ENCODE results near the gene HIVEP3. TPM values are rescaled to one million over a fixed set of nuclear protein-coding genes. Genes with fewer than 3 reads are reported as not detected.

The HIVEP3 gene
- polyA plus RNA-seq, 1 donor (not counting 4 experiments of a cell fraction or from before 2014, with no cell fraction given) = 1.1 TPM

- Histone ChIP-seq H3K9ac (ENCODE audit: control insufficient read depth, extremely low read depth, insufficient read depth, low read length) (no peak overlapping the region), H4K20me1 (ENCODE audit: control insufficient read depth, extremely low read depth, insufficient read depth, low read length) (no peaks in the 10 kb centered on the region), H2AFZ (ENCODE audit: control insufficient read depth, low read length) (no peak overlapping the region), H3K4me2 (ENCODE audit: control insufficient read depth, extremely low read depth, insufficient read depth, low read depth, low read length) (no peak overlapping the region), H3K4me1 (ENCODE audit: control insufficient read depth, extremely low read depth, insufficient read depth, low read length) (peaks cover 67% of the 10 kb centered on the region), H3K9me1 (ENCODE audit: control insufficient read depth, extremely low read depth, insufficient read depth, low read length) (no peaks in the 10 kb centered on the region), H3K4me3 (ENCODE audit: control insufficient read depth in 2 of 3, extremely low read depth in 1 of 3, insufficient read depth in 2 of 3, low read depth in 1 of 3, low read length in 3 of 3) (no peak overlapping the region), H3K27ac (ENCODE audit: control insufficient read depth, insufficient read depth, low read length) (no peak overlapping the region), H3K36me3 (ENCODE audit: control insufficient read depth in 2 of 2, extremely low read depth in 1 of 2, insufficient read depth in 2 of 2, low read length in 2 of 2) (no peaks in the 10 kb centered on the region), H3K79me2 (ENCODE audit: control insufficient read depth, insufficient read depth, low read length) (no peaks in the 10 kb centered on the region), H3K27me3 (ENCODE audit: control insufficient read depth, extremely low read depth, insufficient read depth, low read length) (no peaks in the 10 kb centered on the region), H3K9me3 (ENCODE audit: control insufficient read depth, low read depth, low read length) (no peaks in the 10 kb centered on the region)
- TF ChIP-seq CTCF (optimal IDR thresholded peaks at IDR 0.05 in 1 of 3, IDR thresholded peaks at IDR 0.05 in 1 of 3, conservative IDR thresholded peaks at IDR 0.05 in 1 of 3; ENCODE audit: extremely low read depth in 1 of 3, insufficient read depth in 2 of 3, low read length in 3 of 3) = no peak
- TF ChIP-seq EZH2 (IDR thresholded peaks at IDR 0.05; ENCODE audit: low read length) = no peak
- dilution Hi-C loops (cut with MboI; ENCODE audit: extremely low pct_ligation_motif_present, low sequenced_read_pairs) = no loop called here
- FAIRE-seq = no peak
- no peak for DNase-seq (ENCODE audit: low read depth, low spot score)
Measured at GRCh38 chr1:41494351-41495209, 424.1 kb downstream of the HIVEP3 start.

- peaks cover 60% of the 10 kb centered on the region for H3K4me1 ChIP-seq (ENCODE audit: control insufficient read depth, extremely low read depth, insufficient read depth, low read length)
- peak overlapping the region; percentile 18 for H3K9ac ChIP-seq (ENCODE audit: control insufficient read depth, extremely low read depth, insufficient read depth, low read length)
- no peaks in the 10 kb centered on the region for H3K79me2 ChIP-seq (ENCODE audit: control insufficient read depth, insufficient read depth, low read length)
- H3K4me3 ChIP-seq (ENCODE audit: control insufficient read depth in 2 of 3, extremely low read depth in 1 of 3, insufficient read depth in 2 of 3, low read depth in 1 of 3, low read length in 3 of 3) = no peak overlapping the region
- no peak overlapping the region for H2AFZ ChIP-seq (ENCODE audit: control insufficient read depth, low read length)
- DNase-seq (ENCODE audit: low read depth, low spot score) (no peak), FAIRE-seq (no peak)
- H3K9me3 ChIP-seq (ENCODE audit: control insufficient read depth, low read depth, low read length) = no peaks in the 10 kb centered on the region
- H3K4me2 ChIP-seq (ENCODE audit: control insufficient read depth, extremely low read depth, insufficient read depth, low read depth, low read length) = no peak overlapping the region
- H4K20me1 ChIP-seq (ENCODE audit: control insufficient read depth, extremely low read depth, insufficient read depth, low read length) = no peaks in the 10 kb centered on the region
- no peaks in the 10 kb centered on the region for H3K27me3 ChIP-seq (ENCODE audit: control insufficient read depth, extremely low read depth, insufficient read depth, low read length)
- no peaks in the 10 kb centered on the region for H3K36me3 ChIP-seq (ENCODE audit: control insufficient read depth in 2 of 2, extremely low read depth in 1 of 2, insufficient read depth in 2 of 2, low read length in 2 of 2)
- no peak for TF ChIP-seq CTCF (optimal IDR thresholded peaks at IDR 0.05 in 1 of 3, IDR thresholded peaks at IDR 0.05 in 1 of 3, conservative IDR thresholded peaks at IDR 0.05 in 1 of 3; ENCODE audit: extremely low read depth in 1 of 3, insufficient read depth in 2 of 3, low read length in 3 of 3)
- TF ChIP-seq EZH2 (IDR thresholded peaks at IDR 0.05; ENCODE audit: low read length) = no peak
- dilution Hi-C loops (cut with MboI; ENCODE audit: extremely low pct_ligation_motif_present, low sequenced_read_pairs) = no loop called here
- no peaks in the 10 kb centered on the region for H3K9me1 ChIP-seq (ENCODE audit: control insufficient read depth, extremely low read depth, insufficient read depth, low read length)
- H3K27ac ChIP-seq (ENCODE audit: control insufficient read depth, insufficient read depth, low read length) = peak overlapping the region; percentile 47
Measured at GRCh38 chr1:41493626-41494350, 424.9 kb downstream of the HIVEP3 start.

All from keratinocyte (primary cell).